ENCODE data around the gene ZNF385D.

ZNF385D gene

GRCh38 chr3:21691036-21691435 is 60.0 kb downstream of the ZNF385D start:
- DNase-seq: no peak
- Histone ChIP-seq H3K4me1 (no peaks in the 10 kb centered on the region), H3K4me3 (ENCODE audit: low read depth, low read length) (no peak overlapping the region), H3K36me3 (no peaks in the 10 kb centered on the region), H3K27me3 (no peaks in the 10 kb centered on the region), H3K9me3 (no peaks in the 10 kb centered on the region)
- TF ChIP-seq, protein P1, sequence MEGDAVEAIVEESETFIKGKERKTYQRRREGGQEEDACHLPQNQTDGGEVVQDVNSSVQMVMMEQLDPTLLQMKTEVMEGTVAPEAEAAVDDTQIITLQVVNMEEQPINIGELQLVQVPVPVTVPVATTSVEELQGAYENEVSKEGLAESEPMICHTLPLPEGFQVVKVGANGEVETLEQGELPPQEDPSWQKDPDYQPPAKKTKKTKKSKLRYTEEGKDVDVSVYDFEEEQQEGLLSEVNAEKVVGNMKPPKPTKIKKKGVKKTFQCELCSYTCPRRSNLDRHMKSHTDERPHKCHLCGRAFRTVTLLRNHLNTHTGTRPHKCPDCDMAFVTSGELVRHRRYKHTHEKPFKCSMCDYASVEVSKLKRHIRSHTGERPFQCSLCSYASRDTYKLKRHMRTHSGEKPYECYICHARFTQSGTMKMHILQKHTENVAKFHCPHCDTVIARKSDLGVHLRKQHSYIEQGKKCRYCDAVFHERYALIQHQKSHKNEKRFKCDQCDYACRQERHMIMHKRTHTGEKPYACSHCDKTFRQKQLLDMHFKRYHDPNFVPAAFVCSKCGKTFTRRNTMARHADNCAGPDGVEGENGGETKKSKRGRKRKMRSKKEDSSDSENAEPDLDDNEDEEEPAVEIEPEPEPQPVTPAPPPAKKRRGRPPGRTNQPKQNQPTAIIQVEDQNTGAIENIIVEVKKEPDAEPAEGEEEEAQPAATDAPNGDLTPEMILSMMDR (IDR thresholded peaks at IDR 0.05; ENCODE audit: low read depth, low read length): no peak

GRCh38 chr3:21682206-21682605 is 68.8 kb downstream of the ZNF385D start:
- TF ChIP-seq, protein P1 (IDR thresholded peaks at IDR 0.05; ENCODE audit: low read depth, low read length): no peak
- Histone ChIP-seq H3K36me3 (no peaks in the 10 kb centered on the region), H3K4me3 (ENCODE audit: low read depth, low read length) (no peak overlapping the region), H3K27me3 (no peaks in the 10 kb centered on the region), H3K4me1 (no peaks in the 10 kb centered on the region), H3K9me3 (no peaks in the 10 kb centered on the region)
- DNase-seq: no peak

GRCh38 chr3:21673393-21673792 is 77.6 kb downstream of the ZNF385D start:
- Histone ChIP-seq H3K36me3 (no peaks in the 10 kb centered on the region), H3K27me3 (no peaks in the 10 kb centered on the region), H3K4me1 (no peaks in the 10 kb centered on the region), H3K9me3 (no peaks in the 10 kb centered on the region), H3K4me3 (ENCODE audit: low read depth, low read length) (no peak overlapping the region)
- TF ChIP-seq, protein P1 (IDR thresholded peaks at IDR 0.05; ENCODE audit: low read depth, low read length): no peak
- no peak for DNase-seq

- Histone ChIP-seq H3K36me3 (no peaks in the 10 kb centered on the region), H3K27me3 (no peaks in the 10 kb centered on the region), H3K4me1 (no peaks in the 10 kb centered on the region), H3K4me3 (ENCODE audit: low read depth, low read length) (no peak overlapping the region), H3K9me3 (no peaks in the 10 kb centered on the region)
- TF ChIP-seq, protein P1 (IDR thresholded peaks at IDR 0.05; ENCODE audit: low read depth, low read length): no peak
- DNase-seq: no peak
Measured at GRCh38 chr3:21672303-21672702, 78.7 kb downstream of the ZNF385D start.

GRCh38 chr3:21670386-21670785 is 80.6 kb downstream of the ZNF385D start:
- no peaks in the 10 kb centered on the region for H3K36me3 ChIP-seq
- no peaks in the 10 kb centered on the region for H3K4me1 ChIP-seq
- no peak overlapping the region for H3K4me3 ChIP-seq (ENCODE audit: low read depth, low read length)
- H3K9me3 ChIP-seq: no peaks in the 10 kb centered on the region
- TF ChIP-seq, protein P1 (IDR thresholded peaks at IDR 0.05; ENCODE audit: low read depth, low read length): no peak
- H3K27me3 ChIP-seq: no peaks in the 10 kb centered on the region
- no peak for DNase-seq

DNA sequence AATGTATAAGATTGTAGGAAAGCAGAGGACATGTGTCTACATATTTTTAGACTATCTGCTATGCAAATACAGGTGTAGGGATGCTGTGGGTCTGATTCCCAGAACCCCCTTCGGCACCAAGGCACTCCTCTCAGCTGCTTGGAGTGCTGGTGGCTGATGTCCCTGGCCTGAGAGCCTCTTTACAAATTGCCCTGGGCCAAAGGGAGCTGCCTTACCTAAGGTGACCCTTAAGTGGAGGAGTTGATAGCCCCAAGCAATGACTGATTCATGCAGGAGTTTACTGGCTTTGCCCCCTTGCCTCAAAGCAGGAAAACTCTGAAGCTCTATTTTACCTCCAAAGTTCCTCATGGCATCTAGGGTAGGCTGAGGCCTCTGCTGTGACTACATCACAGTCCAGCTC is 83.0 kb downstream of the ZNF385D start:
- Histone ChIP-seq H3K4me3 (ENCODE audit: low read depth, low read length) (no peak overlapping the region), H3K36me3 (no peaks in the 10 kb centered on the region), H3K4me1 (no peaks in the 10 kb centered on the region), H3K9me3 (no peaks in the 10 kb centered on the region), H3K27me3 (no peaks in the 10 kb centered on the region)
- DNase-seq: no peak
- TF ChIP-seq, protein P1 (IDR thresholded peaks at IDR 0.05; ENCODE audit: low read depth, low read length): no peak
